Measurements from ENCODE around the gene SPTBN5. TPM values are rescaled to one million over a fixed set of nuclear protein-coding genes. Genes with fewer than 3 reads are reported as not detected.
A peak's percentile ranks its signal among the peaks of the same experiment; 100 is the strongest.

SPTBN5 gene
- polyA plus RNA-seq, 12 donors = 1.9 to 6.0 (median 4.2) TPM; not detected in 1

- no peak for DNase-seq
Observed at GRCh38 chr15:41926185-41927056, 32.6 kb upstream of the SPTBN5 start.

DNA sequence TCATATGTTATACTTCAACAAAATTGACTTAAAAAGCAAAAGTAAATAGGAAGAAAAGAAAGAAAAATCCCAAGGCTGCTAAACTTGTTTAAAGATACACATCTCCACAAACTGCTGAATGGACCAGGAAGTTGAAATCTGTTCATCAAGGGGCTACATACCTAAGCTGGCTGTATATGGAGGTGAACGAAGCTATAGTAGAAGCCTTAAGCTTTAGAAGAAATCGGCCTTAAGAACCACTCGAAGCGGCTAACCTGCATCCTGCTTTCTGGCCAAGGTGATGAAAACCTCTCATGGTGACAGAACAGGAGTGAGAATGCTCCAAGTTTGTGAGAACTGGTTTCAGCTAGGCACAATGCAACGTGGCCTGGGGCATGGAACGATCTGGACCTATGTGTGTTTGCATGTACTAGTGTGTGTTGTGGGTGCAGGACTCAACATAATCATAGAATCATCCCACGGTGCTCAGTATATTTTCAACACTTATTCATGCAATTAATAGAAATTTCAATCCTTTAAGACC lies 31.3 kb upstream of the SPTBN5 start:
- no peak for DNase-seq

- DNase-seq = no peak
Observed at GRCh38 chr15:41923401-41923997, 29.6 kb upstream of the SPTBN5 start.

DNA sequence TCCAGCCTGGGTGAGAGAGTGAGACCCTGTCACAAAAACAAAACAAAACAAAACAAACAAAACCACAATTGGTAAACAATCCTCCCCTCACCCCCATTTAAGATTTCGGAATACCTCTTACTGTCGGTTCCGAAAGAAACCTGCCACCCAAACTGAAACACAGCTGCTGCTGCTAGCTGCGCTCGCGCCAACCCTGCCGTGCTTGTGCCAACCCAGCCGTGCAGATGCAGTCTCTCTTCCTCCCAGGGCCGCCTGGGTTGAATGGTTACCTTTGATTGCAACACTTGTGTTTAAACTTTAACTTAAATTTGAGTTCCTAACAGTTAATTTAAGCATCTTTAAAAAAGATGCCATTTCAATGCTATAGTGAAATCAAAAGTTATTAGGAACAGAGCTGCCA lies 28.5 kb upstream of the SPTBN5 start:
- DNase-seq = no peak

GRCh38 chr15:41921639-41922038 lies 27.8 kb upstream of the SPTBN5 start:
- DNase-seq = no peak

- DNase-seq = no peak
Observed at GRCh38 chr15:41921167-41921566, 27.3 kb upstream of the SPTBN5 start.

GRCh38 chr15:41919954-41920538 lies 26.2 kb upstream of the SPTBN5 start:
- DNase-seq = peak; percentile 54

GRCh38 chr15:41919201-41919820 lies 25.5 kb upstream of the SPTBN5 start:
- no peak for DNase-seq

GRCh38 chr15:41918506-41919126 lies 24.8 kb upstream of the SPTBN5 start:
- no peak for DNase-seq

GRCh38 chr15:41917767-41918430 lies 24.0 kb upstream of the SPTBN5 start:
- no peak for DNase-seq

DNA sequence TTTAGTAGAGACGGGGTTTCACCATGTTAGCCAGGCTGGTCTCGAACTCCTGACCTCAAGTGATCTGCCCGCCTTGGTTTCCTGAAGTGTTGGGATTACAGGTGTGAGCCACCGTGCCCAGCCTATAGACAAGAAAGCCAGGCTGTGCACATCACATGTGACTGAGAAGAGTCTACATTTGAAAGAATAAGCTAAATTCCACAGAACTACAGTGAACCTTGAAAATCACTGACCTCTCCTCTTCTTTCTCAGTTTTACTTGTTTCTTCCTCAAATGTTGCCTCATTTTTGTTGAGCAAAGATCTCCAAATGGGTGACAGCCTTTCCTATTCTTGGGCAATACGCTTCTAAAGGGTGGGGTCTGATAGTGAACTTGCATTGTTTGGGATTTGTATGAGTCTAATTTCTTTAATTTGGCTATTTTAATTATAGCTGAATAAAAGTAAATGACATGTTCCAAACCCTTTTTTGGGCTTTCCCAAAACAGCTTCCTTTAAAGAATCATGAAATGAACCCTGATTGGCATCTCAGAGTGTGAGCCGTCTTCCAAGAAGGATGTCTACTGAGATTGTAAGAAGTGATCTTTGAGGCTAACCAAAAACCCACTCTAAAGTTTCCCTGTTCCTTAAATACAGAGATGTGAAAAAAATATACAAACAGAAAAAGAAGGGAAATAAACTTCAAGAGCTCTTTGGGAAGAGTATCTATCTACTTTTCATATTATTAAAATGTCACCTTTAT lies 21.6 kb upstream of the SPTBN5 start:
- DNase-seq = no peak

GRCh38 chr15:41914411-41914810 lies 20.6 kb upstream of the SPTBN5 start:
- DNase-seq = no peak

DNA sequence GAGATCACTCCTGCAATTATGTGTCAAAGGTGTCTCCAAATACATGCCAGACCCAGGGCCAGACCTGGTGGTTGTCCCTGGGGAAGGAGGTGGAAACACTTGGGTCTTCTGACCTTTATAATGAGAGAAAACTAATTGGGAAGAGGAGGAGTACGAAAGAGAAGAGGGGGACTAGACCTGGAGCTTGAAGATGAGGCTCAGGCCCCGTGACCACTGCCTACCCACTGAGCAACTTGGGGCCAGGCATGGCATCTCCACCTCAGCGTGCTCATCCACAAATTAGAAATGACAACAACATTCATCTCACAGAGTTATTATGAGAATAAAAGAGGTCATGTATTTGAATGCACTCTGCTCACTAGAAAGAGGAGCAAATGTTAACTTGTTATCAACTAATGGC lies 19.4 kb upstream of the SPTBN5 start:
- no peak for DNase-seq

DNA sequence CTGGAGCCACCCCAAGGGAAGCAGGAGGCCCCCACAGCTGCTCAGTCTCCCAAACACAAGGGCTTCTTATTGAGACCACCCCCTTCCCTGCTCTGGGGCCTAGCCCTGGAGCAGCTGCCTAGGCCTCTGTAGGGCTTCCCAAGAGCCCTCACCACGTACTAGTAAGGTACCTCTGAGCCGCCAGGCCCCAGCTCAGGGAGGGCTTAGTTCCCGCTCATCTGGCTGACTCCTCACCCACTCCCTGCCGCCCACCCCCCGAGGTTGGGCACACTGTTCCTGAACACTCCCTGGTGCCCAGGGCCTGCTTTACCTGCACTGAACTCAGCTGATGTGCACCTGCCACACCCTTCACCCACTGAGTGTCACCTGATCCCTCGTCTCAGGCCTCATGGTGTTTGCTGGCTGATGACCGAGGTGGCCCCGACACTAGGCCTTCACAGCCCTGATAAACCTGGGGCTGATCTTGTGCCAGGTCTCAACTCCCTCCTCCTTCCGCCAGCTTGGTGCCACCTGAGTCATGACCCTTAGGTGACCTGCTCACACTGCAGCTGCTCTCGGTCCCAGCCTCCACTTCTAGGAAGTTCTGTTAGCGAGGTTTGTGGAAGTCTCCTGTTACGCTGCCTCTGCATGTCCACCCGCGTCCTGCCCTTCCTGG lies 18.0 kb upstream of the SPTBN5 start:
- DNase-seq = no peak

GRCh38 chr15:41908736-41909461 lies 15.0 kb upstream of the SPTBN5 start:
- no peak for DNase-seq

DNA sequence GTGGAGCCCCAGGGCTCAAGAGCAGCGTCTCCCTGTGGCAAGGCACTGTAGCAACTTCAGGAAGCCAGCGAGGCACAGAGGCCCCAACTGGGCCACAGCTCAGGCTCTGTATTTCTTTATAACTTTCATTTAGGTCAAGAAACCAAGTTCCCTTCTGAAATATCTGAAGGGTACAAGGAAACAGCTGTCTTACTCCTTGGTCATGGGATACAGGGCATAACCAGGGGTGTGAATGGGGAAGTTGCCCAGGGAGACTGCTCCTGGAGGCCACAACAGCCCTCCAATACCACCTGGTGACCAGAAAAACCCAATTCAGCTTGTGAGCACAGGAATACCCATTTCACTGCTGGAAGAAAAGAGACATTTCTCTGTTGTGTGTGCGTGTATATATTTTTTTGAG lies 13.3 kb upstream of the SPTBN5 start:
- DNase-seq = no peak

DNA sequence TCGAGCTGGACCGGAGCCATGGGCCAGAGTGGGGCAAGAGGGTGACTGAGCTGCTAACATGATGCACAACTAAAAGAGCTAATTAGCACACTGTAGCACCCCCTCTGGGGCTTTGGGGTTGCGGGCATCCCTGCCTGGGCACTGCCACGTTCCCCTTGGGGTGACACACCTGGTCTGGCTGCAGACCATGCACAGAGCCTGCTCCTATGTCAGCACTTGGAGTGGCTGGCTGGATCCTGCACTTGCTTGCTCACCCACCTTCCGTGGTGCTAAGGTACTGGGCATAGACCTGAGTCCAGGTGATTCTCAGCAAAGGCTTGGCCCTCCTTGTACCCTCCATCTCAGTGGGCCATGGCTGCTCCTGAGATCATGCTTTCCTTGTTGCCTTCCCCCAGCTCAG lies 12.8 kb upstream of the SPTBN5 start:
- no peak for DNase-seq

DNA sequence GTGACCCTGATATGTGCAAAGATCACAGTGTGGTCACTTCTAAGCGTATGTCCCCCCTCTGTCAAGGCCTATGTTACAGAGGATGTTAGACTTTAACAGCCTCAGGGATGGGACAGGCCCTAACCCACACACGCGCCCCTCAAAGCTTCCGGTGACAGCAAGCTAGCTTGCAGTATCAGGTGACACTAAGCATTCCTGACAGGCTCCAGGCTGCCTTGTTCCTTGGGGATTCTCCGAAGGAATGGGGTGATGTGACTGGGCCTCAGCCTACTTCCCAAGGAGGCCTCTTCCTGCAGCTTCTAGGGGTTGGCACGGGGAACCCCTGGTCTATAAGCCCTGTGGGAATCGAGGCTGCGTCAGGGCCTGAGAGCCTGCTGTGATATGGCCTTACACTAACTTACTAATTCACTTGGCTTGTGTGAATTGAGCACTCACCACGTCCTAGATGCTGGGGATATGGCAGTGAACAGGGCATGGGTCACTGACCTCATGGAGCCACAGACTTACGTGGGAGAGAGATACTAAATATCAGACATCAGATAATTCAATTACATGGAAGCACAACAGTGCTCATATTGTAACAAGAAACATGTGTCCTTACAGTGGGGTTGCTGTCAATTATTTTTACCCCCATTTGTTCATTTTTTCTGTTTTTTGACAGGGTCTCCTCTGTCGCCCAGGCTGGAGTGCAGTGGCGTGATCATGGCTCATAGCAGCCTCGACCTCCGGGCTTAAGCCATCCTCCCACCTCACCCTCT lies 11.4 kb upstream of the SPTBN5 start:
- no peak for DNase-seq

Measured in muscle of arm (tissue), 12 donors.